GM12878 (cell line): Measurements from ENCODE around the gene ETV6. TPM values are rescaled to one million over a fixed set of nuclear protein-coding genes. Genes with fewer than 3 reads are reported as not detected.

Experiments
- ATAC-seq: fragments of 200-7000 bp; cut with Tn5 transposase; 3 replicates; pipeline ENCODE4 v1.9.1; 2020; ENCODE audit warnings: mild to moderate bottlenecking, moderate library complexity
- BruUV-seq: library from RNA; stranded (reverse); fragments of 400-500 nt; replicated peaks from 2 replicates; lab custom pipeline; 2021; lab: Mats Ljungman, UMichigan
- CTCF ChIA-PET: fragments of 300-600 bp; sonication (Branson Sonifier 250); formaldehyde crosslinking; extraction: SDS; loops from one replicate; lab custom pipeline; 2021; ENCODE audit warnings: inconsistent platforms; lab: Yijun Ruan, JAX
- POLR2A ChIA-PET: fragments of 350-600 bp; formaldehyde crosslinking; extraction: SDS; loops from one replicate; lab custom pipeline; 2021; ENCODE audit warnings: inconsistent platforms; lab: Charles Lee
- RAD21 ChIA-PET: fragments of 300-600 bp; sonication (Branson Sonifier 250); formaldehyde crosslinking; loops from one replicate; lab custom pipeline; 2023; ENCODE audit warnings: antibody characterized with exemption; ENCODE audit not compliant: unreplicated experiment; lab: Charles Lee
- SMC1A ChIA-PET: fragments of 300-600 bp; sonication (Branson Sonifier 250); formaldehyde crosslinking; loops from one replicate; lab custom pipeline; 2023; ENCODE audit not compliant: unreplicated experiment, uncharacterized antibody; lab: Charles Lee
- DNase-seq: peaks from one replicate; pipeline ENCODE4 v3.0.0-alpha.2; 2011; ENCODE audit warnings: low read depth, low spot score
- FAIRE-seq: peaks from 3 replicates; lab custom pipeline; 2011; peaks lifted over from hg19 to GRCh38; lab: Jason Lieb, UNC
- H2AFZ ChIP-seq: 2 replicates; pipeline ENCODE4 v1.6.0; 2011; ENCODE audit warnings: low read depth, low read length, control low read depth; ENCODE audit not compliant: control insufficient read depth
- H3K27ac ChIP-seq: 2 replicates; pipeline ENCODE4 v1.5.1; 2011; ENCODE audit warnings: control low read depth; ENCODE audit not compliant: control insufficient read depth, insufficient read depth
- H3K27me3 ChIP-seq, 2 experiments: replicated peaks in 1 of 2; 2 replicates each; pipeline versions ENCODE4 v1.6.0 to v1.6.1; 2011; ENCODE audit warnings: low read length in 1 of 2; ENCODE audit not compliant: control insufficient read depth in 2 of 2, insufficient read depth in 2 of 2
- H3K36me3 ChIP-seq, 2 experiments: 2 replicates each; pipeline ENCODE4 v1.5.1; 2011; ENCODE audit warnings: low read length in 1 of 2; ENCODE audit not compliant: control insufficient read depth in 2 of 2, insufficient read depth in 2 of 2
- H3K4me1 ChIP-seq: 2 replicates; pipeline ENCODE4 v1.6.1; 2011; ENCODE audit warnings: mild to moderate bottlenecking, low read length, moderate library complexity, mixed read lengths; ENCODE audit not compliant: control insufficient read depth, insufficient read depth
- H3K4me2 ChIP-seq: 2 replicates; pipeline ENCODE4 v1.6.0; 2011; ENCODE audit warnings: control low read depth; ENCODE audit not compliant: control insufficient read depth, insufficient read depth
- H3K4me3 ChIP-seq: fragments of 200-600 bp; sonication (generic); 2 replicates; pipeline ENCODE4 v1.5.1; 2016
- H3K79me2 ChIP-seq: 2 replicates; pipeline ENCODE4 v1.6.0; 2011; ENCODE audit warnings: low read length; ENCODE audit not compliant: control insufficient read depth, insufficient read depth
- H3K9ac ChIP-seq: 2 replicates; pipeline ENCODE4 v1.8.0; 2011; ENCODE audit warnings: low read length, control low read depth, mixed read lengths; ENCODE audit not compliant: control insufficient read depth, insufficient read depth
- H3K9me3 ChIP-seq: replicated peaks from 3 replicates; pipeline ENCODE4 v1.5.1; 2011; ENCODE audit warnings: mild to moderate bottlenecking, low read length; ENCODE audit not compliant: control insufficient read depth, insufficient read depth
- H4K20me1 ChIP-seq: 2 replicates; pipeline ENCODE4 v1.6.0; 2011; ENCODE audit not compliant: control insufficient read depth, insufficient read depth
- CBX3 ChIP-seq: fragments of 200-600 bp; sonication (generic); IDR thresholded peaks from 2 replicates; pipeline ENCODE4 v1.6.1; 2016; ENCODE audit warnings: low read depth, borderline replicate concordance
- CHD4 ChIP-seq: fragments of 200-600 bp; sonication (generic); IDR thresholded peaks from 2 replicates; pipeline ENCODE4 v1.6.1; 2016; ENCODE audit warnings: mild to moderate bottlenecking
- EED ChIP-seq: sonication (generic); IDR thresholded peaks from 2 replicates; pipeline ENCODE4 v1.6.1; 2016; ENCODE audit warnings: antibody characterized with exemption, low read depth
- ESRRA ChIP-seq: IDR thresholded peaks from 2 replicates; pipeline ENCODE4 v1.6.1; 2012; ENCODE audit warnings: mild to moderate bottlenecking, low read length, improper control_type of control experiment
- IKZF2 ChIP-seq, 2 experiments: fragments of 450-650 bp; IDR thresholded peaks; 2 replicates each; pipeline ENCODE4 v1.6.1; 2017; ENCODE audit warnings: mild to moderate bottlenecking in 2 of 2, moderate library complexity in 2 of 2
- JUNB ChIP-seq: IDR thresholded peaks from 2 replicates; pipeline ENCODE4 v1.6.1; 2016; ENCODE audit warnings: antibody characterized with exemption, mild to moderate bottlenecking
- MEF2A ChIP-seq: IDR thresholded peaks from 2 replicates; pipeline ENCODE4 v1.6.1; 2011; ENCODE audit warnings: low read depth, mild to moderate bottlenecking, low read length, moderate library complexity; ENCODE audit not compliant: insufficient read depth
- NFIC ChIP-seq: IDR thresholded peaks from 2 replicates; pipeline ENCODE4 v1.6.1; 2012; ENCODE audit warnings: low read depth, mild to moderate bottlenecking, inconsistent platforms, low read length, moderate library complexity
- POLR2AphosphoS2 ChIP-seq: IDR thresholded peaks from 2 replicates; pipeline ENCODE4 v1.6.1; 2011; ENCODE audit warnings: low read depth, mild to moderate bottlenecking, low read length, improper control_type of control experiment, moderate library complexity
- RUNX3 ChIP-seq: IDR thresholded peaks from 2 replicates; pipeline ENCODE4 v1.6.1; 2012; ENCODE audit warnings: low read length, inconsistent platforms
- WGBS: methylation state at CpG from one replicate; pipeline ENCODE4 v1.1.6; 2016; ENCODE audit warnings: low lambda C conversion rate; ENCODE audit not compliant: insufficient replicate concordance, insufficient coverage; ENCODE audit errors: missing lambda C conversion rate; 5-methylcytosine and 5-hydroxymethylcytosine counted together
- in situ Hi-C: fragments of 300-500 bp; cut with MboI; formaldehyde crosslinking; loops from 9 replicates; pipeline ENCODE4 v1.14.3; 2018; ENCODE audit warnings: mixed read lengths
- intact Hi-C: fragments of 100-400 bp; cut with micrococcal nuclease; formaldehyde crosslinking; loops from one replicate; pipeline ENCODE4 v1.14.2; 2022; ENCODE audit not compliant: unreplicated experiment
- polyA plus RNA-seq, 11 experiments: library from polyadenylated mRNA; depleted of rRNA in 4 of 11; unstranded in 6 of 11; stranded (reverse) in 5 of 11; fragments of >200 nt; fragmentation: Nextera tagmentation in 4 of 11; fragmentation: Illumina TruSeq in 1 of 11; extraction: Ambion mirVana in 4 of 11; extraction: Trizol in 1 of 11; gene quantifications; 1 replicate in 1 of 11; 2 replicates in 10 of 11; pipeline versions ENCODE4 v1.2.1 to v1.2.3, GENCODE V29; 2011 to 2016; ENCODE audit warnings: inconsistent platforms in 2 of 11, missing spikeins in 2 of 11, low read depth in 1 of 11
- total RNA-seq, 4 experiments: library from RNA; depleted of rRNA in 3 of 4; stranded (reverse); fragments of >200 nt in 3 of 4; fragmentation: Illumina TruSeq in 1 of 4; extraction: Trizol in 1 of 4; gene quantifications; 2 replicates each; pipeline versions ENCODE4 v1.2.1 to v1.2.3, GENCODE V29; 2013 to 2021

ETV6 gene
- total and polyA plus RNA-seq, 10 of the 15 experiments (the other 5 are each of a cell fraction or from before 2014, with no cell fraction given) = 6.6 to 74.8 (median 24.6) TPM

GRCh38 chr12:11901701-11902524 is 252.4 kb downstream of the ETV6 start:
- Histone ChIP-seq H3K9me3 (peaks cover under 1% of the 10 kb centered on the region; the same call in 1 of the 3 replicates), H3K4me1 (peaks cover 20% of the 10 kb centered on the region), H3K4me2 (peak overlapping the region; percentile 72), H3K36me3 (no peaks in the 10 kb centered on the region), H3K9ac (no peak overlapping the region; the same call in 1 of the 2 replicates), H3K27ac (peak overlapping the region; percentile 23), H4K20me1 (no peaks in the 10 kb centered on the region), H3K4me3 (peak overlapping the region; percentile 37; the same call in 1 of the 2 replicates), H2AFZ (peak overlapping the region; percentile 40), H3K79me2 (no peaks in the 10 kb centered on the region), H3K27me3 (no peaks in the 10 kb centered on the region)
- ATAC-seq (peak; percentile 63), FAIRE-seq (no peak), DNase-seq (no peak)
- 39% methylated on average over 9 of the region's 9 CpGs for WGBS
- TF ChIP-seq POLR2AphosphoS2 (no peak), NFIC (peak; percentile 55), CHD4 (no peak), IKZF2 (IDR thresholded peaks at IDR 0.05) (0 out of 4 replicates have a peak, but pooled peaks of 1 of the 2 experiments have one; percentile 11), JUNB (peak; percentile 24; the same call in 1 of the 2 replicates), CBX3 (no peak), ESRRA (no peak), EED (peak; percentile 60), RUNX3 (peak; percentile 36; the same call in 1 of the 2 replicates), MEF2A (no peak)
- in situ Hi-C loops = no loop called here
- CTCF ChIA-PET = interaction anchor here (0.9 kb wide), 1 partner anchor 9 kb away, joined by 3 read pairs; no protein-coding TSS in a partner anchor
- SMC1A ChIA-PET = no interaction called here
- BruUV-seq = no TSS peak
- intact Hi-C loops = loop anchor here (5.0 kb wide), 1 partner anchor 105 kb away; no protein-coding TSS in a partner anchor
- POLR2A ChIA-PET = no interaction called here
- RAD21 ChIA-PET = interaction anchor here (1.3 kb wide), 1 partner anchor 132 kb away, joined by 3 read pairs; no protein-coding TSS in a partner anchor
